Brain microvascular endothelial cell (primary cell): Measurements from ENCODE around the gene POLG2.

ENCODE experiments used
- DNase-seq: peaks from one replicate; pipeline ENCODE4 v3.0.0-alpha.2; 2020
- H3K27ac ChIP-seq: fragments of 250-450 bp; sonication (Bioruptor Pico); 2 replicates; pipeline ENCODE4 v1.5.1; 2020; ENCODE audit warnings: mild to moderate bottlenecking, moderate library complexity
- H3K27me3 ChIP-seq: fragments of 250-450 bp; sonication (Bioruptor Pico); replicated peaks from 2 replicates; pipeline ENCODE4 v1.5.1; 2020; ENCODE audit warnings: mild to moderate bottlenecking
- H3K36me3 ChIP-seq: fragments of 250-450 bp; sonication (Bioruptor Pico); replicated peaks from 2 replicates; pipeline ENCODE4 v1.5.1; 2020; ENCODE audit warnings: mild to moderate bottlenecking
- H3K4me3 ChIP-seq: 2 replicates; pipeline ENCODE4 v1.5.1; 2011; ENCODE audit warnings: low read depth, mild to moderate bottlenecking, control low read depth, low read length, moderate library complexity
- CTCF ChIP-seq: IDR thresholded peaks from 2 replicates; pipeline ENCODE4 v1.5.1; 2011; ENCODE audit warnings: low read depth, mild to moderate bottlenecking, moderate library complexity, low read length, control low read depth, inconsistent platforms; ENCODE audit errors: missing control alignments
- in situ Hi-C: cut with HindIII; loops from 2 replicates; pipeline ENCODE4 v1.10.0; 2017; ENCODE audit warnings: low sequenced_read_pairs, low pct_ligation_motif_present

Gene POLG2

GRCh38 chr17:64428406-64428805 lies 68.4 kb downstream of the POLG2 start:
- no peak for DNase-seq
- H3K36me3 ChIP-seq: no peaks in the 10 kb centered on the region
- TF ChIP-seq CTCF: no peak
- H3K27ac ChIP-seq: no peak overlapping the region
- no peak overlapping the region for H3K4me3 ChIP-seq
- no peaks in the 10 kb centered on the region for H3K27me3 ChIP-seq
- in situ Hi-C loops: loop anchor here (10.0 kb wide), 1 partner anchor 66 kb away; the partner anchor contains the start of gene POLG2
